ENCODE results near the gene PPT2.
A peak's percentile ranks its signal among the peaks of the same experiment; 100 is the strongest.

Gene PPT2

DNA sequence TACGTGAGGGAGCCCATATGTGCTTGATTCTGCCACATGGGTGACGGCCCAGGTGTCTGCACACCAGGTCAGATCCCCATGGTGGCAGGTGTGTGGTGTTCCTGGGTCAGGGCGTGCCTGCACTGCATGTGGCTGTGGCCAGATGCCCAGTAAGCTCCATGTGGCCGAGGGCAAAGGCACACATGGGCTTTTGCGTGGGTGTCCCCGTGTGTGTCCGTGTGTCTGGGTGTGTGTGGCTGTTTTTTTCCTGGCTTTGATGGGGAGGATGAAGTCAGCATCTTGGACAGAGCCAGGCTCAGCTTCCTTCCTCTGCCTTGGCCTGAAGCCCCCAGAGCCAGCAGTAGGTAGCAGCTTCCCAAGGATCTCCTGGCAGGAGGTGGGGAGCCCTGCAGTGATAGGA lies 43.3 kb upstream of the PPT2 start:
- TF ChIP-seq CTCF (IDR thresholded peaks at IDR 0.05): no peak

DNA sequence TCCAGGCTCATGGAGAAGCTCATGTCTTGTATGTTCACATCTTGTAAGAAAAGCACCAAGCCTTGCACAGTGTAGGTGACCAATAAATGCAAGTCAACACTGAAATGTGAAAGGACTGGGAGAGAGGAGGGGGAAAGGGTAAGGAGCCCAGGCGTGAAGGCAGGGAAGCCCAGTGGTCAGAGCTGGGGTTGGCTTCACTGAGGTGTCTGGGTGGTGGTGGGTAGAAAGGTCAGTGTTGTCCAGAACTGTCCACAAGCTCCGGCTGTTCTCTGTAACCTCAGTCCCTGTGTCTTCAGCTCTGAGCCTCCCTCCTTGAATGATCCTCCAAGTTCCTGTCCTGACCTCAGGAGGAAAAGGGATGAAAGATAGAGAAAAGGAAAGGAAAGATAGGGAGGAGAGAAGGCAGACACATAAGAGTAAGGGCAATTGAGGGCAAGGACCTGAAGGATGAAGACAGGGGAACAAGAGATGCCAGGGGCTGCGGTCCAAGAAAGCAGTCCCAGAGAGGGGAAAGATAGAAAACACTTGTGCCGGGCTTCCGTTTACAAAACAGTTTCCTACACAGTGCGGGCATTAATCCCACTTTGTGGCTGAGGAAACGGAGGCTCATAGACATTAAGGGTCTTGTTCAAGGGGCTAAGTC lies 42.4 kb upstream of the PPT2 start:
- no peak for TF ChIP-seq CTCF (IDR thresholded peaks at IDR 0.05)

- no peak for TF ChIP-seq CTCF (IDR thresholded peaks at IDR 0.05)
Measured at GRCh38 chr6:32112431-32112980, 41.4 kb upstream of the PPT2 start.

DNA sequence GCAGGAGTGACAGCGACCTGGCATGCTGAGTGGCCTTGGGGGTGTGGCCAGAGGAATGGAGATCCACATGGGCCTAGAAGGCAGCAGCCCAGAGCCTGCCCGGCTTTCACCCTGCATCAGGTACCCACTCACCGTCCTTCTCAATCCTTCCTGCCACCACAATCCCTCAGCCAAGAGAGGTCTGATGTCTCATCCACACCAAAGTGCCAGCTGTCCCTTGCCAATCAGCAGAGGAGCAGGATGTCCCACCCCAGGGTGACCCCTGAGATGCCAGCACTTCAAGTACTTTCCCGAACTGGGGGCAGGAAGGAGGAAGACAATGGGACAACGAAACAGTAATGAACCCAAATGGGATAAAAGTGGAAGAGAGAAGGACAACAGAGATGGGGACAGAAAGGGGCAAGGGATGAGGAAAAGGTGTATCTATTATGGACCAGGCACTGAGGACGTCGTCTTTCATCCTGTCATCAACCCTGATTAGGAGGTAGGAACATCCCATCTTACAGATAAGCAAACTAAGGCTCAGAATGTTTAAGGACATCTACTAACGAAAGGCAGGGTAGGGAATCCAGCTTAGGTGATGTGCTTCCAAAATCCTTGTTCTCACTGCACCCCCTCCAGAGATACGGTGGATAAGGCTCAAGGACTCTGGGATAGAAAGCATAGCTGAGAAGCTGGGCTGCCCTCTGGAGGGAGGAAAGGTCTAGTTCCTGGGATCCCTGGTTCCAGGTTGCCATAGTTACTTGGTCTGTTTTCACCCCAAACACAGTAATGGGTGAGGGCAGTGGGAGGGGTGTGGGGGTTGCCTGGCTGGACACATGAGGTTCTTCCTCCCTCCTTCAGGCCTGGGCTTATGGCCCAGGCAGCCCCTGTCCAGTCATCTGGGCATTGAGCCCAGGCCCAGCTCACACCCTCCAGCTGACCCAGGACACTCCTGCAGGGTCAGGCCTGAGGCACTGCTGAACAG lies 40.3 kb upstream of the PPT2 start:
- TF ChIP-seq CTCF (IDR thresholded peaks at IDR 0.05): no peak

GRCh38 chr6:32114796-32115195 lies 39.1 kb upstream of the PPT2 start:
- TF ChIP-seq CTCF (IDR thresholded peaks at IDR 0.05): no peak

GRCh38 chr6:32115623-32116022 lies 38.3 kb upstream of the PPT2 start:
- no peak for TF ChIP-seq CTCF (IDR thresholded peaks at IDR 0.05)

- peak; percentile 40 for TF ChIP-seq CTCF (IDR thresholded peaks at IDR 0.05)
Measured at GRCh38 chr6:32116674-32117073, 37.3 kb upstream of the PPT2 start.

All from LNCAP (cell line).